ENCODE results near the gene MT4. TPM values are rescaled to one million over a fixed set of nuclear protein-coding genes. Genes with fewer than 3 reads are reported as not detected.

The MT4 gene
- 76.2 TPM for total RNA-seq

GRCh38 chr16:56564793-56565477, at the start of gene MT4:
TSS of gene MT4 (plus strand) at chr16:56565073. CDS start at chr16:56565129, 56 bp downstream.
- no peak for DNase-seq

DNA sequence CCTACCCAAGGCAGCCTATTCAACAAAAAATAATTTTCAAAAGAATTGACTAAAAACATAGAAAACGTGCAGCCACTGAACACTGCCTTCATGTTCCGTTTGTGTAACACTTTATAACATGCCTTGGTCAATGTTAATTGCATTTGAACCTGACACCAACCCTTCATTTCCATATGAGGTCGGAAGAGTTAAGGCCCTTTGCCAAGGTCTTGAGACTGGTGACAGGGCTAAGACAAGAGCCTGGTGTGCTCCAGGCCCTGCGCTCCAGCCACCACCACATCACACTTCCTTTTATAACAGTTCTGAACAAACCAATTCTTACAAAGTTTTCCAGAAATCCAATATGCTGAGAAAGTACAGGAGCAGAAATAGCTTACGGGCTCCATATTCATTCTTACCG, 49.2 kb upstream of the MT4 start:
- no peak for DNase-seq

DNA sequence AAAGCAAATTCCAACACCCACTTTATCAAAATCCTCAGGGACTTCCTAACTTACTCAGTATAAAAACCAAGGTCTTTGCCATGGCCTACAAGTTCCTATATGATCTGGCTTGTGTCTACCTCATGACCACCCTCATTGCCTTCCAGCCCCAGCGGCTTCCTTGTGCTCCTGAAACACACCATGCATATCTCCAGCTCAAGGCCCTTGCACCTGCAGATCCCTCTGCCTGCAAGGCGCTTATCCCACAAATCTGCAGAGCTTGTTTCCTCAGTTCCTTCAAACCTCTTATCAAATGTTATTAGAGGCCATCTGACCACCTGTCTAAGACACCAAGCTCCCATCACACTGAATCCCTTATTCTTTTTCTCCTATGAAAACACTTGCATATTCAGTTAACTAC, 47.7 kb upstream of the MT4 start:
- DNase-seq = no peak

DNA sequence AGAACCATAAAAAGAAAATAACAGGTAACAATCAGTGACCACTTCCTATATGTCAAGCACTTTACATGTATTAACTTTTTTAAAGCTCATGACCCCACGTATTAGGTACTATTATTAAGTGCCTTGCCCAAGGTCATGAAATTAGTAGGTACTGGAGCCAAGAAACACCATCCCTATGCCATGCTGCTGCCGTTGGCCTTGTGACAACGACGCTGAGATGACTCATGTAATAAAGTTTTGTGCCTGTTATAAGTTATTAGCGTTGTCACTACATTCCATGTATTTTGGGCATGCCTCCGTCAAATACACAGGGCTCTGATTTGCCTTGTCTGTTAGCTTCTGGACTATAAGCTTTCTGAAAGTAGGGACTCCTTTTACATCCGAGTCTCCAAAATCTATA, 46.4 kb upstream of the MT4 start:
- no peak for DNase-seq

- peak; percentile 48 for DNase-seq
Observed at GRCh38 chr16:56519459-56520250, 45.2 kb upstream of the MT4 start, which contains the start of gene BBS2. TSS of gene BBS2 (minus strand) at chr16:56520024. CDS start at chr16:56519862, 162 bp downstream.

GRCh38 chr16:56520251-56520577, 44.7 kb upstream of the MT4 start:
- DNase-seq = no peak

GRCh38 chr16:56525236-56525635, 39.6 kb upstream of the MT4 start:
- peak; percentile 26 for DNase-seq

- no peak for DNase-seq
Observed at GRCh38 chr16:56530872-56531271, 34.0 kb upstream of the MT4 start.

DNA sequence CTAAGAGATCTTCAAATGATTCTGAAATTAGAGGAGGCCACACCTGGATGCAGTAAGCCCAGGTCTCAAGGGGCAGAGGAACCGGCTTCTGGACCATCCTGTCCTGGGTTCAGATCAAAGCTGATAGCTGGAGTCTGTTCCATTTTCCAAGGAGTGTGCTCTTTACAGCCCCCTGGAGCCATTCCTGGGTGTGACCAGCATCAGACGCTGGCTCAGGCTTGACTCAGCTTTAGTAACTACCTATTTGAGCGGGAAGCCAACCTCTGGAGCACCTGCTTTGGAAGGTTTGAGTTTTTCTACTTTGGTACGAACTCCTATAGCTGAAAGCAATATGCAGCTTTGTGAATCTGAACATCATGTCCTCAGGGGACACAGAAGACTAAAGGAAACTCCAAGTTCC, 32.2 kb upstream of the MT4 start:
- DNase-seq = no peak

- DNase-seq = no peak
Observed at GRCh38 chr16:56534847-56535383, 30.0 kb upstream of the MT4 start.

DNA sequence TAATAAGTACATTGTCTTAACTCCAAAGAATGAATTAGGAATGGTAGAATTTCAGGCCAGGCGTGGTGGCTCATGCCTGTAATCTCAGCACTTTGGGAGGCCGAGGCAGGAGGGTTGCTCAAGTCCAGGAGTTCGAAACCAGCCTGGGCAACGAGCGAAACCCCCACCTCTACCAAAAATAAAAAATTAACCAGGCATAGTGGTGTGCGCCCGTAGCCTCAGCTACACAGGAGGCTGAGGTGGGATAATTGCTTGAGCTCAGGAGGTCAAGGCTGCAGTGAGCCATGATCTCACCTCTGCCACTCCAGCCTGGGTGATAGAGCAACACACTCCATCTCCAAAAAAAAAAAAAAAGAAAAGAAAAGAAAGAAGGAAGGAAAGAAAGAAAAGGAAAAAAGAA, 26.5 kb upstream of the MT4 start:
- DNase-seq = no peak

GRCh38 chr16:56539656-56540055, 25.2 kb upstream of the MT4 start:
- DNase-seq = no peak

GRCh38 chr16:56542039-56542438, 22.8 kb upstream of the MT4 start:
- no peak for DNase-seq

DNA sequence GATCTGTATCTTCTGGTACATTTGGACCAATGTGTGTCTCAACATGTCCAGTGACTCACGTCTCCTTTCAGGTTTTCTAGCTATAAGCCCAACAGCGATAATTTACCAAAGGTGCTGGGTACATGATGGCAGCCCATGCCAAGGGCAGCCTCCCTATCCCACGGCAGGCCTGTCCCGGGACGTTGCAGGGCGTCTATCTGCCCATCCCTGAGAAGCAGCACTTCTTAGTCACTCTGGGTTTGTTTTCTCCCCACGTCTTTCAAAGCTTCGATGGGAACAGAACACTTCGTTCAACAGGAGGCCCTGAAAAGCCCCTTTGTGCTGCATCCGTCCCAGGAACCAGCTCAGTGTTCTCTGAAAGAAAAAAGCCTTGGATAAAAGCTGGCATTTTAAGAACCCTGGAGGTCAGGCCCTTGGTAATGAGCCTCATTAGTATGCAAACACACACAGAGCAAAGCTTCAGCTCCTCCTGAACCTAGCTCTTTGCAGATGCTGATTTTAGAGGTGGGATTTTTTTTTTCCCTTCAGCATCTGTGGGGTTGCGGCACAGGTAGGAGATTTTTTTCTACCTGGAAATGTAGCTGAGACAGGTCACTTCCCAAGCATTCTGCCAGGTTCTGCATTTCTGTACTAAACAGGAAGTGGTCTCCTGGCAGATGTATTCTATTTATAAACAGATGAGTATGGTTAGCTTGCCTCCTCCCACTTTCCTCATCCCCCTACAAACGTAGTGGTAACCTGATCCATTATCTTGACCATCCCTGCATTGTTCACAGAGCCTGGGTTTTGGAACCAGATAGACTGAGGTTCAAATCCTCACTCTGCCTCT, 17.5 kb upstream of the MT4 start:
- peak; percentile 21 for DNase-seq

- no peak for DNase-seq
Observed at GRCh38 chr16:56547949-56548567, 16.8 kb upstream of the MT4 start.

- no peak for DNase-seq
Observed at GRCh38 chr16:56549161-56549560, 15.7 kb upstream of the MT4 start.

- no peak for DNase-seq
Observed at GRCh38 chr16:56549744-56550385, 15.0 kb upstream of the MT4 start.

DNA sequence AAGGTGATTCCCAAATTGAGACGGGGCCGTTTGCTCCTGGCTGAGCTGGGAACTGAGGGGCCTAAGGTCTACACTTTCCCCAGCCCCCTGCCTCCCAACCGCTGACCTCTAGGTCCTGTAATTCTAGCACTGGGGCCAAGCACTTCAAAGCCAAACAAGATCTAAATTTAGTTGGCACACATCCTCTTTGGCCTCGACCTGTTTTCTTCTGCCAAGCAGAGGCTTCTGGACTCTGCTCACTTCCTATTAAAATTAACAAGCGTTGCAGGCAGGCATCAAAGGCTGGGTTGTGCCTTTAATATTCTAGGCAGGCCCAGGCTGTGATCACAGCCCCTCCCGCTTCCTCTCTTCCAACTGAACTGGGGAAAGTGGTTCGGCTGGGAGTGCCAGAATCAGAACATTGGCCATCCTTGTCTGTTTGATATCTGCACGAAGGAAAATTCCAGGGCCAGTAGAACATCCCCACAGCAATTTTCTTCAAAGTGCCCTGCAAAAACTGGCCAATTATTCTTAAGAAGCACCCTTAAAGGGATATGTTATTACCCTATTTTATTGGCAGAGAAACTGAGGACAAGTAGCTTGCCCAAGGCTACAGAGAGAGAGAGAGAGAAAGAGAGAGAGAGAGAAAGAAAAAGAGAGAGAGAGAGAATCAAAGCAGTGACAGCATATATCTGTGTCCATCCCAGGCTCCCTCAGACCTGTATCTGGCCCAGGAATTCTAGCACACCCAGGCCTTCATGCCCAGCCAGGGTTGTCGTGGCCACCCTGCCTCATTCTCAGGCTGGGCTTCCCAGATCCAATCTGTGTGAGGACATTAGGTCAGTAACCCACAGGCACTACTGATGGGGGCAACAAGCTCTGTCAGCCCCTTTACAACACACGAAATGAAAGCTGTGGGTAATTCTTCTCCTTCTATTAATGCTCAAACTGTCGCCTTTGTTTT, 12.8 kb upstream of the MT4 start:
- DNase-seq = no peak

DNA sequence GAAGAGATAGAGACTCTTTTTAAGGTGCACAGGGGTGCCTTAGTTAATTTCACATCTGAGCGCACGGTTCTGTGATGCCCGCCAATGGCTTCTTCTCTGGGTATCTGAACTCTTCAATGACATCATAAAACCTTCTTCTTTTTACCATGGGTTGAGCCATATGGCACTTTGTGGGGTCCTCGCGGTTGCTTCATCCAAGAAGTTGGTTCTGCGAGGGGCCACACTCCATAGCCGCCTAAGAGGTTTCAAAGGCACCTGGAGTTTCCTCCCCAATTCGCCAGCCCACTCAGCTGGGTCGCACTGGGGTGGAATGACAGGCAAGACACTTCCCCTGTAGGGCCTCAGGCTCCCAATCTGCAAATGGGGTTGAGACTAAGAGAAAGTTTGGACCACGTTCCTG, 10.4 kb upstream of the MT4 start:
- no peak for DNase-seq

DNA sequence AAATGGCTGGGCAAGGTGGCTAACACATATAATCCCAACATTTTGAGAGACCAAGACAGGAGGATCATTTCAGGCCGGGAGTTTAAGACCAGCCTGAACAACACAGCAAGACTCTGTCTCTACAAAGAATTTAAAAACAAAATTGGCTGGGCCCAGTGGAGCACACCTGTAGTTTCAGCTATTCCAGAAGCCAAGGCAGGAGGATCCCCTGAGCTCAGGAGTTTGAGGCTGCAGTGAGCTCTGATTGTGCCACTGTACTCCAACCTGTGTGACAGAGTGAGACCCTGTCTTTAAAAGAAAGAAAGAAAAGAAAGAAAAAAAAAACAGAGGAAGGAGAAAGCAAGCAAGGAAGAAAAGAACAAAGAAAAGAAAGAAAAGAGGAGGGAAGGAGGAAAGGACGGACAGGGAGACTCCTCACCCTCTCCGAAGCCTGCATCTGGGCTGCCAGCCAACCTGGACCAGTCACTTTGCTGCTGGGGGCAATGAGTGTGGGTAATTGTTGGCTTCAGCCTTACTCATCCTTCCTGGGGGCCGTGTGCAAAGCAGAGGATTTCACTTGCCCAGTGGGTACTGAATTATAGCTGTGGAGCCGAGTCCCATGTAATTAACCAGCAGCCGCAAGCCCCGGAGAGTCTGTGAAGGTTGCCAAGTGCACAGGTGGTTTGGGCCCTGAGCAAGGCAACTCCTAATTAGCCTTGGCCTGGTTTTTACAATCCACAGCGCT, 6.7 kb upstream of the MT4 start:
- DNase-seq = no peak

Data from skin of body (tissue), 2 donors.